Measurements from ENCODE around the gene OPA1.
"Not testable (repeated sequence)": the region's sequence is repeated elsewhere in the genome, so short reads cannot be mapped to it uniquely, and the experiment has no call there.

The OPA1 gene

GRCh38 chr3:193590088-193590856 lies 2.7 kb upstream of the OPA1 start:
- no peak for DNase-seq

- DNase-seq, result no peak
Measured at GRCh38 chr3:193593668-193594030, 641 bp downstream of the OPA1 start.

GRCh38 chr3:193594946-193595689 lies 2.1 kb downstream of the OPA1 start:
- no peak for DNase-seq

GRCh38 chr3:193595939-193596487 lies 3.0 kb downstream of the OPA1 start:
- DNase-seq, result no peak

GRCh38 chr3:193598202-193598601 lies 5.2 kb downstream of the OPA1 start:
- DNase-seq, result no peak

- DNase-seq, result no peak
Measured at GRCh38 chr3:193599393-193599792, 6.4 kb downstream of the OPA1 start.

GRCh38 chr3:193605876-193606275 lies 12.9 kb downstream of the OPA1 start:
- no peak for DNase-seq

GRCh38 chr3:193606892-193607291 lies 13.9 kb downstream of the OPA1 start:
- not testable (repeated sequence) for DNase-seq

- DNase-seq, result not testable (repeated sequence)
Measured at GRCh38 chr3:193610516-193610915, 17.5 kb downstream of the OPA1 start.

- DNase-seq, result no peak
Measured at GRCh38 chr3:193614430-193614829, 21.4 kb downstream of the OPA1 start.

- no peak for DNase-seq
Measured at GRCh38 chr3:193617628-193618027, 24.6 kb downstream of the OPA1 start.

GRCh38 chr3:193620057-193620456 lies 27.0 kb downstream of the OPA1 start:
- DNase-seq, result no peak

- no peak for DNase-seq
Measured at GRCh38 chr3:193620650-193621049, 27.6 kb downstream of the OPA1 start.

- DNase-seq, result no peak
Measured at GRCh38 chr3:193621127-193621526, 28.1 kb downstream of the OPA1 start.

GRCh38 chr3:193630005-193630404 lies 37.0 kb downstream of the OPA1 start:
- DNase-seq, result no peak

GRCh38 chr3:193637831-193638230 lies 44.8 kb downstream of the OPA1 start:
- no peak for DNase-seq

GRCh38 chr3:193638833-193639232 lies 45.8 kb downstream of the OPA1 start:
- DNase-seq, result no peak

GRCh38 chr3:193640165-193640715 lies 47.2 kb downstream of the OPA1 start:
- DNase-seq, result no peak

- DNase-seq, result no peak
Measured at GRCh38 chr3:193640728-193641439, 47.9 kb downstream of the OPA1 start.

GRCh38 chr3:193641440-193641775 lies 48.4 kb downstream of the OPA1 start:
- DNase-seq, result no peak

- no peak for DNase-seq
Measured at GRCh38 chr3:193645806-193646205, 52.8 kb downstream of the OPA1 start.

- DNase-seq, result no peak
Measured at GRCh38 chr3:193648542-193649076, 55.6 kb downstream of the OPA1 start.

GRCh38 chr3:193650585-193650984 lies 57.6 kb downstream of the OPA1 start:
- DNase-seq, result no peak

Data from SHP77 treated with DMSO at 0.1 percent for 48 hours (cell line).